Upper lobe of left lung (tissue), 4 donors: Measurements from ENCODE around the gene CELSR2.

Experiments
- CTCF ChIP-seq, 6 experiments: fragments of 450-650 bp in 4 of 6; fragments of 200-600 bp in 2 of 6; sonication (generic) in 2 of 6; IDR thresholded peaks; one replicate each; pipeline ENCODE4 v1.5.1; 2016 to 2019; ENCODE audit warnings: antibody characterized with exemption in 6 of 6
- POLR2A ChIP-seq, 4 donors: fragments of 450-650 bp; IDR thresholded peaks; one replicate each; pipeline ENCODE4 v1.5.1; 2016 to 2017; ENCODE audit warnings: antibody characterized with exemption in 4 of 4, mild to moderate bottlenecking in 2 of 4
- POLR2AphosphoS5 ChIP-seq, 2 donors: sonication (generic); formaldehyde crosslinking; IDR thresholded peaks; one replicate each; pipeline ENCODE4 v1.5.1; 2017; ENCODE audit warnings: antibody characterized with exemption in 2 of 2

GRCh38 chr1:109316506-109316905 lies 67.2 kb downstream of the CELSR2 start:
- TF ChIP-seq POLR2A (IDR thresholded peaks at IDR 0.05) (no peak), POLR2AphosphoS5 (IDR thresholded peaks at IDR 0.05) (no peak), CTCF (IDR thresholded peaks at IDR 0.05) (no peak)
